ENCODE measurements around the gene GPT2. TPM values are rescaled to one million over a fixed set of nuclear protein-coding genes. Genes with fewer than 3 reads are reported as not detected.

Gene GPT2
- polyA plus RNA-seq, 3 donors = 0.98 to 1.5 (median 1.4) TPM

GRCh38 chr16:46896314-46896968, 12.3 kb downstream of the GPT2 start:
- 100% methylated on average over 4 of the region's 7 CpGs for WGBS (ENCODE audit: insufficient coverage)
- Histone ChIP-seq H3K27ac (ENCODE audit: low read depth in 1 of 2, low read length in 2 of 2) (no peak overlapping the region), H3K4me2 (replicated peaks; ENCODE audit: extremely low read depth, low read length, poor library complexity, severe bottlenecking) (no peak overlapping the region), H3K9me3 (replicated peaks in 1 of 2; ENCODE audit: control insufficient read depth in 1 of 2, insufficient read depth in 1 of 2, low read length in 2 of 2) (no peaks in the 10 kb centered on the region), H3K79me2 (ENCODE audit: insufficient read depth, low read length) (peaks cover 11% of the 10 kb centered on the region), H3K4me3 (replicated peaks in 1 of 3; ENCODE audit: low read depth in 2 of 3, low read length in 3 of 3) (no peak overlapping the region), H3K4me1 (ENCODE audit: control insufficient read depth in 1 of 2, insufficient read depth in 2 of 2, low read length in 2 of 2) (peaks cover 11% of the 10 kb centered on the region in 2 donors), H4K20me1 (ENCODE audit: insufficient read depth, low read length) (no peaks in the 10 kb centered on the region), H3K36me3 (replicated peaks in 1 of 2; ENCODE audit: control insufficient read depth in 1 of 2, insufficient read depth in 2 of 2, low read length in 2 of 2) (peaks cover 5 to 7% of the 10 kb centered on the region in 2 donors), H3K27me3 (ENCODE audit: control insufficient read depth in 2 of 2, insufficient read depth in 2 of 2, low read length in 2 of 2) (no peaks in the 10 kb centered on the region), H3K9ac (ENCODE audit: insufficient read depth, low read length, poor library complexity, severe bottlenecking) (no peak overlapping the region), H2AFZ (ENCODE audit: insufficient read depth, low read depth, low read length, poor library complexity, severe bottlenecking) (no peak overlapping the region)
- Mint-ChIP-seq H3K27me3 (ENCODE audit: low read depth in 3 of 3) (peaks cover 0 to 2% (median 2%) of the 10 kb centered on the region in 3 donors), H3K4me1 (peaks cover 16% of the 10 kb centered on the region), H3K36me3 (peaks cover 3 to 23% of the 10 kb centered on the region in 2 donors), H3K9me3 (peaks cover 0 to 4% (median 0%) of the 10 kb centered on the region in 7 donors), H3K27ac (no peak overlapping the region), H3K4me3 (no peak overlapping the region)
- intact Hi-C loops (cut with micrococcal nuclease) = no loop called here
- no peak for DNase-seq
- TF ChIP-seq CTCF (IDR thresholded peaks at IDR 0.05) = no peak

GRCh38 chr16:46897471-46897870, 13.3 kb downstream of the GPT2 start:
- Histone ChIP-seq H3K27ac (ENCODE audit: low read depth in 1 of 2, low read length in 2 of 2) (no peak overlapping the region), H3K79me2 (ENCODE audit: insufficient read depth, low read length) (peaks cover 11% of the 10 kb centered on the region), H3K4me3 (replicated peaks in 1 of 3; ENCODE audit: low read depth in 2 of 3, low read length in 3 of 3) (no peak overlapping the region), H3K4me2 (replicated peaks; ENCODE audit: extremely low read depth, low read length, poor library complexity, severe bottlenecking) (no peak overlapping the region), H3K36me3 (replicated peaks in 1 of 2; ENCODE audit: control insufficient read depth in 1 of 2, insufficient read depth in 2 of 2, low read length in 2 of 2) (peaks cover 5 to 7% of the 10 kb centered on the region in 2 donors), H4K20me1 (ENCODE audit: insufficient read depth, low read length) (no peaks in the 10 kb centered on the region), H3K27me3 (ENCODE audit: control insufficient read depth in 2 of 2, insufficient read depth in 2 of 2, low read length in 2 of 2) (no peaks in the 10 kb centered on the region), H3K9me3 (replicated peaks in 1 of 2; ENCODE audit: control insufficient read depth in 1 of 2, insufficient read depth in 1 of 2, low read length in 2 of 2) (no peaks in the 10 kb centered on the region), H2AFZ (ENCODE audit: insufficient read depth, low read depth, low read length, poor library complexity, severe bottlenecking) (no peak overlapping the region), H3K4me1 (ENCODE audit: control insufficient read depth in 1 of 2, insufficient read depth in 2 of 2, low read length in 2 of 2) (peaks cover 11% of the 10 kb centered on the region in 2 donors), H3K9ac (ENCODE audit: insufficient read depth, low read length, poor library complexity, severe bottlenecking) (no peak overlapping the region)
- intact Hi-C loops (cut with micrococcal nuclease) = no loop called here
- TF ChIP-seq CTCF (IDR thresholded peaks at IDR 0.05) = no peak
- peaks cover 12% of the 10 kb centered on the region for H3K4me1 Mint-ChIP-seq
- peaks cover 0 to 2% (median 2%) of the 10 kb centered on the region in 3 donors for H3K27me3 Mint-ChIP-seq (ENCODE audit: low read depth in 3 of 3)
- peaks cover 0 to 4% (median 0%) of the 10 kb centered on the region in 7 donors for H3K9me3 Mint-ChIP-seq
- WGBS (ENCODE audit: insufficient coverage) = 99% methylated on average over 9 of the region's 10 CpGs
- DNase-seq = no peak
- peaks cover 5 to 25% of the 10 kb centered on the region in 2 donors for H3K36me3 Mint-ChIP-seq
- H3K27ac Mint-ChIP-seq = no peak overlapping the region
- no peak overlapping the region for H3K4me3 Mint-ChIP-seq
